GM19467 (cell line): ENCODE results near the gene CALD1.

Source experiments
- ATAC-seq: cut with Tn5 transposase; IDR thresholded peaks from one replicate; pipeline ENCODE4 v1.9.1; 2021; ENCODE audit warnings: mild to moderate bottlenecking, moderate library complexity; ENCODE audit not compliant: unreplicated experiment

The CALD1 gene

GRCh38 chr7:134891696-134892678, 112.6 kb downstream of the CALD1 start:
- ATAC-seq: no peak

GRCh38 chr7:134892963-134893362, 113.5 kb downstream of the CALD1 start:
- no peak for ATAC-seq

- no peak for ATAC-seq
These were observed 114.5 kb downstream of the CALD1 start for GRCh38 chr7:134893920-134894319.

GRCh38 chr7:134894928-134895327, 115.5 kb downstream of the CALD1 start:
- ATAC-seq: no peak

GRCh38 chr7:134896073-134896472, 116.6 kb downstream of the CALD1 start:
- no peak for ATAC-seq

- ATAC-seq: no peak
These were observed 118.5 kb downstream of the CALD1 start for GRCh38 chr7:134897936-134898335.

- no peak for ATAC-seq
These were observed 120.3 kb downstream of the CALD1 start for GRCh38 chr7:134899729-134900128.

- peak; percentile 77 for ATAC-seq
These were observed 120.9 kb downstream of the CALD1 start for GRCh38 chr7:134900166-134900982.

GRCh38 chr7:134901389-134902020, 122.1 kb downstream of the CALD1 start:
- ATAC-seq: no peak

- no peak for ATAC-seq
These were observed 122.6 kb downstream of the CALD1 start for GRCh38 chr7:134902058-134902457.

GRCh38 chr7:134903073-134903790, 123.8 kb downstream of the CALD1 start:
- ATAC-seq: no peak

- no peak for ATAC-seq
These were observed 125.9 kb downstream of the CALD1 start for GRCh38 chr7:134905375-134905774.

GRCh38 chr7:134907000-134907399, 127.6 kb downstream of the CALD1 start:
- no peak for ATAC-seq

- no peak for ATAC-seq
These were observed 128.2 kb downstream of the CALD1 start for GRCh38 chr7:134907639-134908038.

- no peak for ATAC-seq
These were observed 128.9 kb downstream of the CALD1 start for GRCh38 chr7:134908289-134908688.

- no peak for ATAC-seq
These were observed 130.9 kb downstream of the CALD1 start for GRCh38 chr7:134910214-134910890.

- ATAC-seq: no peak
These were observed 131.5 kb downstream of the CALD1 start for GRCh38 chr7:134910968-134911367.

- no peak for ATAC-seq
These were observed 136.9 kb downstream of the CALD1 start for GRCh38 chr7:134916171-134916883.

- ATAC-seq: peak; percentile 76
These were observed 139.8 kb downstream of the CALD1 start for GRCh38 chr7:134919240-134919641.
